ELR (cell line): ENCODE data around the gene KCTD18.

Source experiments
- DNase-seq: peaks from one replicate; pipeline ENCODE4 v3.0.0-alpha.2; 2015; ENCODE audit warnings: low read depth

KCTD18 gene

GRCh38 chr2:200454927-200455801, 54.7 kb downstream of the KCTD18 start:
- peak; percentile 85 for DNase-seq

- DNase-seq, result peak; percentile 21
These were observed 55.9 kb downstream of the KCTD18 start for GRCh38 chr2:200453853-200454534.

DNA sequence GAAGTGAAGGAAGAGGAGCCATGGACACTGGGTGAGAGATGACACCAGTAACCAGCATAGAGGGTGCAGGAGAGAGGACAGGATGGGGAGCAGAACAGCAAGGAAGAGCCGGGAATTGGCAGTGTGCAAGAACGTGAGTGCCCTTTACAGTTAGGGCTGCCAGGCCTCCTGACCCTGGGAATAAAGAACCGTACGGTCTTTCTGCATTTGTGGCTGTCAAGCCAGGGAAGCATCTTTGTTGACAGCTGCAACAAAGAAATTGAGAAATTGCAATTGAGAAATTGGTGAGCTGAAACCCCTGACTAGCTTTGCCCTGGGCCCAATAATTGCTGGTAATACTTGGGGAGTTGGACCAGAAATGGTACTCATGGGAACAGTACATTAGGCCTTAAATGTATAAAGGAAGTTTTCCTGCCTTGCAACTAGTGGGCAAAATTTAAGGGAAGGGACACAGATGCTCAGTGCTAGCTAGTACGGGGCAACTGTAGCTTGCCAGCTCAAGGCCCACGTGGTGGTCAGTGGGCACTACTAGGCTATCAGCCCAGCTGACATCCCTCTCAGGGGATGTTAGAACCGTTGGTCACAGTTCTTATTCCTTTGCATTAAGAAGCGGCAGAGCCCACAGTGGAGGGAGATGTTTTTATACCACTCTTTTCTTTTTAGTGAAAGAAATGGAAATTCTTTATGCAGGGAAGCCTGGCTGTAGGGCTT, 56.6 kb downstream of the KCTD18 start:
- DNase-seq, result no peak

DNA sequence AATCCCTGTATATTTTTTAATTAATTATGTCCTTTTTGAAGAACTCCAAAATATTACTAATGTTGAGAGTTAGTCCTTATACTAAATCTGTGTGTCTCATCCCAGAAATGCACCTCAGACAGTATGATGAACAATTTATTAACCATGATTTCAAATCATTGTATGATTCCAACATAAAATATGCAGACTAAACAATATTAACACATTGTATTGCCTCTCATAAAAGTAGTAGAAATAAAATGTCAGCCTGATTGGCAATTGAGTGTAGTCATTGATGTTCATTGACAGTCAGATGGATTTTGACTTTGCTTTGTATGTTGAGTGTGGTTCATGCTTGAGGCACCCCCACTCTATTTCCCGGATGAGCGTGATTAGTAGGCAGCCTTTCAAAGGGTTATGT, 57.5 kb downstream of the KCTD18 start:
- no peak for DNase-seq

DNA sequence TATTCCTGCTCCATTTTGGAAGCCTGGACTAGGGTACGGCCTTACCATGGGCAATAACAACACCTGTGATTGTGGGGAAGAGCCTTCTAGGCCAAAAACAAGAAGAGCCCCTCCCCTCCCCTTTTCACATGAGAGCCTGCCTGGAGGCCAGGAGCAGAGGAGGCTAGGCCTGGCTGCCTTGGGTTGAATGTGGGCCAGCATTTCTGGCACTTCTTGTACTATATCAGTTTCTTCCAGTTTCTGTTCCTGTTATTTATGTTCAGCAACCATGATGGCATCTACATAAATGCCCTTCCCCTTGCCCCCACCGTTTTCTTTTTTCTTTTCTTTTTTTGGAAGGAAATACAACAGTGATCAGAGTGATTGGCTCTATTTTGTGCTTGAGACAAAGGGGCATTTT, 58.4 kb downstream of the KCTD18 start:
- no peak for DNase-seq

- DNase-seq, result no peak
These were observed 59.6 kb downstream of the KCTD18 start for GRCh38 chr2:200450288-200450687.

DNA sequence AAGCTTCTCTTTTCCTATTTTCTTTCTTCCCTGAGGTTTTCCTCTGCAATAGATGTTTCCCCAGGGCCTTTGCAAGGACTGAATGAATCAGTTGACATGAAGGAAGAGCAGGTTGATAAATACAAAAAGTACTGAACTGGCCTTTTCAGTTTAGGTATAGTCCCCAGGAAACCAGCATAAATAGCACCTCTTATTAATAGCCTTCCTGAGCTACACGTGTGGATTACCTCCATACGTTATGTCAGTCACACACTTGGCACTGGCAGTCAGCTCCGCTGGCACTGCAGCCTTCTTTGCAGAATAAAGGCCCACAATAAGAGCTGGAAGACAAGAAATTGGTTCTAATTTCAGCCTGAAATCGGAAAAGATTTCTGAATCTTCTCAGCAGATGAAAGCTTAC, 60.7 kb downstream of the KCTD18 start:
- DNase-seq, result no peak

- DNase-seq, result no peak
These were observed 61.4 kb downstream of the KCTD18 start for GRCh38 chr2:200448455-200448854.

DNA sequence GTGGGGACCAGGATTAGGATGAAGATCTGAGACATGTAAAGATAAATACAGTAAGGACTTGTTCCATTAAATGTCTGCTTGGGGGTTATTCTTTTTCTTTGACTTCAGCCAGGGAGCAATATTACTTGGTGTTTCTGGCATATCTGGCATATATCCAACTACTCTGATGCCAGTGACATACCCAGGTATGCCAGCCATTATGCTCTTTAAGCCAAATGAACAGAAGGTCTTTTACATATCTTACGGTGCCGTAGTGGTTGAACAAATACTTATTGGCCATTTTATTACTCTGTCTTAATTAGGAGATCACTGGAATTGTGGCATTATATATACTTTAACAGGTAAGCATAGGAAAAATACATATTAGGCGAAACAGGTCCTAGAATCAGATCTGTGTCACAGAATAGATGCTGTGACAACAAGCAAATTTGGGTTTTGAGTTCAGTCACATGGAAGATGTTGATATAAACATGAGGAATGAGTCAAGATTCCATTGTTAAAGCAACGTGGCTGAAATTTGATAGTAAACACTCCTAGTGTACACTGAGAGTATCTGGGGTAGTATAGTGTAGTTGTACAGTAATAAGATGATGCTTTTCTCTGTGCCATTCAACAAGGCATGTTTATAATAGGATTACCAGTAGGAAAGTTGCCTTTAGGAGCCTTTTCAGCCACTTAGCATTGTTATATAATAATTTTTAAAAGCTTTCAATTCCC, 62.6 kb downstream of the KCTD18 start:
- DNase-seq, result peak; percentile 31

DNA sequence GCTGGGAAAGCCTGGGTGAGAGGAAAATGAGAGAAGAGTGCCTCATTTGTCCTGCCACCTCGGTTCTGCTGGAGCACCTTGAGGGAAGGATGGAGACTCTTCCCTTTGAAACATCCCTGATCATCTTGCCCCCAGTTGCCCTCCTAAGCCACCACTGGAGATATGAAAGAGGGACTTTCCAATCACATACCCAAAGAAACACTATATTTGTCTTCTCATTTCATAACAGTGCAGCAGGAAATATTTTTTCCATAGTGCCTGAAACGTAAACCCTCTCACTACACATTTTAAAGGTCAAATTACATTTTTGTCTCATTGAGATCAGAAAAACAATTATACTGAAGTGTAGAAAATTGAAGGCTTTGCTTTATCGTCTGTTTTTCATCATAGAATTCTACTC, 63.3 kb downstream of the KCTD18 start:
- DNase-seq, result no peak

DNA sequence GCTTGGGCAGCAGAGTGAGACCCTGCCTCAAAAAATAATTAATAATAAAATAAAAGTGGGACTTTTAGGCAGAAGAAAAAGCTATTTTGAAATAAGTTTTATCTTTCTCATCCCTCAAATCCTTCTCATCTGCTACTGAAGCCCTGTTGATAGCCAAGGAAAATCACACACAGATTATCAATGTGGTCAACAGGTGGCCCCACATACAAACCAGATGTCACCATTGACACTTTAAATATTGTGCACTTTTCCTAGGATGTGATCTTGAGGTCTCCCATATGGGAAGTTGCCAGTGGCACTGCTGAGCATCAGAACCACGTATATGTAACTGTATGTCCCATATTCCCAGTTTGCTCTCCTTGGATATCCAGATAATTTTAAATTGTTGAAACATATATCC, 64.6 kb downstream of the KCTD18 start:
- no peak for DNase-seq

GRCh38 chr2:200444530-200444929, 65.3 kb downstream of the KCTD18 start:
- no peak for DNase-seq

GRCh38 chr2:200443916-200444315, 66.0 kb downstream of the KCTD18 start:
- DNase-seq, result no peak

DNA sequence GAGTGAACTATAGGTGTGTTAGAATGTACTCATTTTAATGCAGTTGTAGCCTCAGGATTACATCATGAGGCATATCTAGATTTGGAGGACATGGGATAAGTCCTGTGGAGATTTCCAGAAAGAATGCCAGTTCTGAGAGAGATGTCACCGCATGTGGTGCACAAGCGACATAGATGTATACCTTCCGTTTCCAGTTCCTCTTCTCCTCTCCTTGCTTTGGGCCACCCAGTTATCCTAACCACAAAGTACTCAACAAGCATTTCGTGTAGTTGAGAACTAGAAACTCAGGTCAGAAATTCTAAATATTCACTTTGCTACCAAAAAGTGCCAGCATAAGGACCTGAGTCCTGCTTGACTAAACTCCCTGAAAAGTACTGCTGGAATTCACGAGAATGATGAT, 66.5 kb downstream of the KCTD18 start:
- no peak for DNase-seq

DNA sequence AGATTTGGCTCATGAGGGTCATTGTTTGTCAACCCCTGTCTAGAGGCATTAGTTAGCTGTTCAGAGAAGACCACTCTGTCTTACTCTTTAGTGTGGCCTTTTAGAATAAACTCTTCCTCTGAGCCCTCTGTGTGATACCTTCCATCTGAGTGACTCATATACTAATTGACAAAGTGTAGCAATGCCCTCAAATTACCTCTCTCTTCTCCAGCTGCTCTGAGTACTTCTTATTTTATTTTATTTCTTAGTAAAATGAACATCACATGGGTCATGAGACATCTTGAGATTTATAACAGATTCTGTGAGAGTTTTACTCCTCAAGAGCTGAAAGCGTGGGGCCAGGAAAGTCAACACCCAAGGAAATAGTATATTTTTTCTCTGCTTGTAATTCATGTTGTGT, 67.4 kb downstream of the KCTD18 start:
- DNase-seq, result peak; percentile 50

- no peak for DNase-seq
These were observed 69.9 kb downstream of the KCTD18 start for GRCh38 chr2:200439981-200440380.
